SJCRH30 (cell line): ENCODE results near the gene CARD9. TPM values are rescaled to one million over a fixed set of nuclear protein-coding genes. Genes with fewer than 3 reads are reported as not detected.

Experiments used
- DNase-seq, 2 experiments: peaks; one replicate each; pipeline ENCODE4 v3.0.0-alpha.2; 2015 to 2020
- H3K27ac ChIP-seq: fragments of 250-450 bp; sonication (Bioruptor Pico); 2 replicates; pipeline ENCODE4 v1.5.1; 2020; ENCODE audit warnings: mild to moderate bottlenecking, moderate library complexity
- H3K27me3 ChIP-seq: fragments of 250-450 bp; sonication (Bioruptor Pico); 2 replicates; pipeline ENCODE4 v1.5.1; 2020; ENCODE audit warnings: mild to moderate bottlenecking, moderate library complexity
- H3K36me3 ChIP-seq: fragments of 250-450 bp; sonication (Bioruptor Pico); 2 replicates; pipeline ENCODE4 v1.5.1; 2020; ENCODE audit warnings: mild to moderate bottlenecking, moderate library complexity
- H3K4me1 ChIP-seq: fragments of 250-450 bp; sonication (Bioruptor Pico); 2 replicates; pipeline ENCODE4 v1.5.1; 2020; ENCODE audit warnings: mild to moderate bottlenecking, moderate library complexity
- H3K4me3 ChIP-seq: fragments of 250-450 bp; sonication (Bioruptor Pico); 2 replicates; pipeline ENCODE4 v1.5.1; 2020; ENCODE audit warnings: mild to moderate bottlenecking, moderate library complexity
- H3K9me3 ChIP-seq: fragments of 250-450 bp; sonication (Bioruptor Pico); replicated peaks from 2 replicates; pipeline ENCODE4 v1.5.1; 2020; ENCODE audit warnings: mild to moderate bottlenecking, moderate library complexity
- total RNA-seq: library from RNA; depleted of rRNA; stranded (reverse); fragments of >200 nt; shearing (Covaris generic); gene quantifications from 2 replicates; pipeline ENCODE4 v1.2.3, GENCODE V29; 2014

Gene CARD9
- total RNA-seq, 1 experiment from 2014 or later = 11.8 TPM

DNA sequence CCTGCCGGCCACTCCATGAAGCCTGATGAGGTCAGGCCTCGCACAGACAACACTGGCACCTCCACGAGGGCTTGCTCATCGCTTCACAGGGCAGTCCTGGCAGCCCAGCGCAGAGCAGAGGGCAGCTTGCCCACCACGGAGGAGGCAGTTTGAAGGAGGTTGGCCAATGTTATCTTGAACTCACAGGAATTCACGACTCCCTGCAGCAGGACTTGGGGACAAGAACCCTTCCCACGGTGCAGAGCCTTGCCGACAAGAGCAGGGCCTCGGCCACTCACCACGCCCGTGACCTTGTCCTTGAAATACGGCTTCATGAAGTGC lies 21.5 kb upstream of the CARD9 start:
- H3K4me3 ChIP-seq = no peak overlapping the region
- H3K4me1 ChIP-seq = peaks cover 4% of the 10 kb centered on the region; the same call in 1 of the 2 replicates
- no peaks in the 10 kb centered on the region for H3K9me3 ChIP-seq
- no peak overlapping the region for H3K27ac ChIP-seq
- H3K27me3 ChIP-seq = no peaks in the 10 kb centered on the region
- no peak for DNase-seq
- H3K36me3 ChIP-seq = peaks cover 31% of the 10 kb centered on the region

DNA sequence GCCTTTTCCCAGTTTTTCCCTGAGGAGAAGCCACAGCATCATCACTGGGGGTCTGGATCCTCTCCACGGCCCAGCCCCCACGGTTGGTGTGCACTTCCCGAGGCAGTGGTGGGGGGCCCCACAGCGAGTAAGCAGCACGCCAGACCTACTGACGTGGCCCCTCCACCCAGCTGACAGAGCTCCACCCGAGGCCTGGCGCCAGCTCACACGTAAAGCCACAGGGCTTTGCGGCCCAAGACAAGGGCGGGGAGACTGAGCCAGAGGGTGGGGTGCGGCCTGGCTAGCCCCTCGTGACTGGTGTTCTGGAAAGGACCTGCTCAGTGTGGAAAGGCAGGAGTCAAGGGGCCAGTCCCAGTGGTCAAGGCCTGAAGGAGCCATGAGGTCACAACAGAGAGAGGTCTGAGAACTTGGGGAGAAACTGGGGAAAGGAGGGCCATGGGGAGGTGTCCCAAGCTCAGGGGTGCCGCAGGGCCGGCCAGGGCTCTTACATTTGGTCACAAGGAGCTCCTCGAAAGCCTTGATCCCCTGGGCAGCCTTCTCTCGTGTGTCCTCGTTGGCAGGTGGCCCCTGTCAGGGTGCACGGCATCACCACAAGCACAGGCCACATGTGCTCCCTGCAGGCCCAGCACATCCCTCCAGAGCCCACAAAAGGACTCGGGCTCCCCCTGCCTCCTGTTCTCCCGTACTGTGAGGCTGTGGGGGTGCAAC lies 21.0 kb upstream of the CARD9 start:
- H3K4me3 ChIP-seq = no peak overlapping the region
- no peaks in the 10 kb centered on the region for H3K27me3 ChIP-seq
- no peak overlapping the region for H3K27ac ChIP-seq
- H3K4me1 ChIP-seq = peaks cover 4% of the 10 kb centered on the region; the same call in 1 of the 2 replicates
- H3K9me3 ChIP-seq = no peaks in the 10 kb centered on the region
- no peak for DNase-seq
- peaks cover 36% of the 10 kb centered on the region for H3K36me3 ChIP-seq

DNA sequence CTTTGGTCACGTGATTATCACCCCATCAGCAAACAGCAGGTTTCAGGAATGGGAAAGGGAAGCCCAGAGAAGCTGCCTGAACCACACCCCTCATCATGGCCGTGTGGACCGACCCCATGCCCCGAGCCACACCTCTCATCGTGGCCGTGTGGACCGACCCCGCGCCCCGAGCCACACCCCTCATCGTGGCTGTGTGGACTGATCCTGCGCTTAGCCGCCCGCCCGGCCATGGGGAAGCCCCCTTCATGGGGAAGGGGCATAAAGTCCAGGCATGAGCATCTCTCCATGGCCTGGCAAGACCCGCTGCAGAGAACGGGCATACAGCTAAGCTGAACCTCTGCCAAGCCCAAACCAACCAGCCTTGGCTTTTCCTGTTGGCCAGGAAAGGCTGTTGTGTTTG lies 20.1 kb upstream of the CARD9 start:
- no peak overlapping the region for H3K27ac ChIP-seq
- no peak for DNase-seq

DNA sequence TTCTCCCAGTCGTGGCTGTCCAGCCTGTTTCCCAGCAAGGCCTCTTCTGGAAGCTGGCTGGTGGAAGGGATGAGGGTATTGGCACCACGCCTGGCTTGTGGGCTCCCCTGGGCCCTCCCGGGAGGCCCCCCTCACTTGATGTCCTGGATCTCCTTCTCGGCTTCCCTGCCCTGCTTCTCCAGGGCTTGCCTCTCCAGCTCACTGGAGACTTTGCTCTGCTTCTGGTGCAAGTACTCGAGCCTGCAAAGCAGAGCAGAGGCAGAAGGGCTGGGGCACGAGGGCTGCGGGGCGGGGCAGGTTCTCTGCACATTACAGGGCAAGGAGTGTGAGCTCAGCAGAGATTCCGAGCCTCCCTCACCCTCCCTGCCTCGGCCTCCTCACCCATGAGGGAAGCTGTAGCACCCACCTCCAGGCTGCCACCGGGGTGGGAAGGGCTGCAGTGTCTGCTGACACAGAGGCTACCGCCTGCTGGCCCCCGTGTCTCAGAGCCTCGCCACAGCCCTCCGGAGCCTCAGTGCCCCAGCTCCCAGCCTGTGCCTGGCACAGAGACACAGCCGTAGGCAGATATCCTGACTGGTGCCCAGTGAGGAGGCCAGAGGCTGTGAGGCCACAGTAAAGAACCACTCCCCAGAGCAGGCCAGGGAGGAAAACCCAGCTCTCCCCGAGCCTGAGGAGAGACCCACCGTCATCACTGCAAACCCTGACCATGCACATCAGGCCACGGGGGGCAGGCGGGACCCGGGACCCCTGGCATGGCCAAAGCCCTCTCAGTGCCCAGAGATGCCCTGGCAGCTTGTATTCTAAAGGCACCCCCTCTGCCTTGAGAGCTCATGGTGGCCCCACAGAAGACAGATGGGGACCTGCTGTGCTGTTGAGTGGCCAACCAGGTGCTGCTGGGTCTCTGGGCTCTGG lies 19.3 kb upstream of the CARD9 start:
- no peak for DNase-seq
- Histone ChIP-seq H3K4me3 (no peak overlapping the region), H3K36me3 (peaks cover 47% of the 10 kb centered on the region), H3K27me3 (no peaks in the 10 kb centered on the region), H3K27ac (no peak overlapping the region), H3K4me1 (no peaks in the 10 kb centered on the region), H3K9me3 (no peaks in the 10 kb centered on the region)

More for the DNA sequence above, 20.1 kb upstream of the CARD9 start:
- Histone ChIP-seq H3K9me3 (no peaks in the 10 kb centered on the region), H3K36me3 (peaks cover 44% of the 10 kb centered on the region), H3K4me3 (no peak overlapping the region), H3K4me1 (no peaks in the 10 kb centered on the region; the same call in 1 of the 2 replicates), H3K27me3 (no peaks in the 10 kb centered on the region)

DNA sequence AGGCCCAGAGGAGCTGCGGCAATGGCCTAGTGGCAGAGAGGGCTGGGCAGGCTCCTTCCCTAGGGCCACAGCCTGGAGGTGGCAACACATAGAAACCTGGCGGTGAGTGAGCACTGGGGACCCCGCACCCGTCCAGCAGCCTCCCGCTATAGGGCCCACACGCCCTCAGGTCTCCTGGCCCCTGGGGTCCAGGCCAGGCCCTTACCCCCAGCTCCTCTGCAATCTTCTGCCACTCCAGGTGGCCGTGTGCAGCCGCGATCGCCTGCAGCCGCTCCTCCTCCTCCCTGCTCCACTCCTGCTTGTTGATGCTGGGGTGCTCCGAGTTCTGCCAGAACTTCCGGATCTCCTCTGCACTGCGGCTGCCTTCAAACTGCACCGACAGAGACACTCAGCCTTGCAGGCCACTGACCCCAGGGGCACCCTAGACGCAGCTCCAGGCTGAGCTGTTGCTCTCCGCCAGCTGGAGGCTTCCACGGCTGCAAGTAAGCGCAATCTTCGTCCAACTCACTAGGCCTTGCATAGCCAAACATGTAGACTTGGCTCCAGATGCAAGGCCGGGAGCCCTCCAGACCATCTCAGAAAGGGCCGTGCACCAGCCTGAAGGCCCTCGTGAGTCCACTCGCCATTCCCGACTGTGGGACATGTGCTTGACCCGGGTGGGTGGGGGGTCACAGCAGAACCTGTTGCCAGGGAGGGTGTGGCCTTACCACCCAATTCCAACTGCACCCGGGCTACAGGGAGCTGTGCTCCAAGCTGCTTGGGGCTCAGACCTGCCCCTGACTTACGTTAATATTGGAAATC lies 18.5 kb upstream of the CARD9 start:
- no peaks in the 10 kb centered on the region for H3K9me3 ChIP-seq
- H3K27me3 ChIP-seq = no peaks in the 10 kb centered on the region
- H3K36me3 ChIP-seq = peaks cover 54% of the 10 kb centered on the region

DNA sequence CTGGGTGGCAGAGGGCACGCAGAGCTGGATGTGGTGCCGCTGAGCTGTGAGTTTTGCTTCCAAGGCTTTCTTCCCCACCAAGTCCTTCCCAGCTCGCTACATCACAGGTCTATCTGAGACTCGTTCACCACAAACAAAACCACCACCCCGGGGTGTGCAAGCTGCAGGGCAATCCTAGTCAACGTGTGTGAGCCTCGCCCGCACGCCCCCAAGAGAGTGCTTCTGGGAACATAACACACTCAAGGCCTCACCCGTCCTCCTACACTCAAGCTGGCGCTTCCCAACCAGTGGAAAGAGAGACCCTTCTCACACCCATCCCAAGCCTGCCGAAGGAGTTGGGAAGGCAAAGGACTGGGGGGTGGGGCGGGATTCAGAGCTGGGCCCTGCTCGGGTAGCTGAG lies 15.9 kb upstream of the CARD9 start:
- H3K27me3 ChIP-seq = no peaks in the 10 kb centered on the region
- H3K4me3 ChIP-seq = no peak overlapping the region
- peaks cover 55% of the 10 kb centered on the region for H3K36me3 ChIP-seq
- no peak overlapping the region for H3K27ac ChIP-seq
- H3K4me1 ChIP-seq = no peaks in the 10 kb centered on the region
- no peaks in the 10 kb centered on the region for H3K9me3 ChIP-seq
- DNase-seq = no peak

More for the DNA sequence above, 18.5 kb upstream of the CARD9 start:
- H3K4me1 ChIP-seq = no peaks in the 10 kb centered on the region
- DNase-seq = no peak
- no peak overlapping the region for H3K27ac ChIP-seq
- H3K4me3 ChIP-seq = no peak overlapping the region

DNA sequence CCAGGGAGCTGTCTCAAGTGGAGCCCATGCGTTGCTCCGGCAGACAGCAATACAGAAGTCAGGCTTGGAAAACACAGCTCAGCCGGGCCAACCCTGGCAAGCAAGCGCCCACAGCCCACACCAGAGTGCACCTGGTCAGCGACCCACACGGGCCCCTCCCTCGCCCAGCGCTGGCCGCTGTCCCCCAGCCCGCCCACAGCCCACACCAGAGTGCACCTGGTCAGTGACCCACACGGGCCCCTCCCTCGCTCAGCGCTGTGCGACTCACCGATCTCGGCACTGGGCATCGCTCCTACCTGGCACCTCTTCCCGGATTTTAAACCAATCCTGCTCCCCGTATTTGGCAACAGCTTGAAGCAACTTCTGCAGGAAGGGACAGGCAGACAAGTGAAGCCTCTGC lies 13.7 kb upstream of the CARD9 start:
- Histone ChIP-seq H3K36me3 (peaks cover 57% of the 10 kb centered on the region), H3K27ac (no peak overlapping the region)
- DNase-seq = no peak

DNA sequence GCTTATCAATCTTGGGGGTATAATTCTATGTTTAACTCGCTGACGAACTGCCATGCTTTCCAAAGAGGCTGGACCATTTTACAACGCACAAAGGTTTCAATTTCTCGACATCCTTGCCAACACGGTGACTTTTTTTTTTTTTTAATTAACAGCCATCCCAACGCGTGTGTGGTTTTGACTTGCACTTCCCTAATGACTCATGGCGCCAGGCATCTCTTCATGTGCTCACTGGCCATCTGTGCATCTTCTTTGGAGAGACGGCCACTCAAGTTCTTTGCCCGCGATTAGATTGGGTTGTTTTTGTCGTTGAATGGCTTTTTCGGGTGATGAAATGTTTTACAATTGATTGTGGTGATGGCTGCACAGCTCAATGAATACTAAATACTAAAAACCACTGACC lies 12.5 kb upstream of the CARD9 start:
- H3K36me3 ChIP-seq = peaks cover 59% of the 10 kb centered on the region
- no peaks in the 10 kb centered on the region for H3K9me3 ChIP-seq
- no peak overlapping the region for H3K4me3 ChIP-seq
- no peak for DNase-seq
- H3K4me1 ChIP-seq = no peaks in the 10 kb centered on the region
- no peak overlapping the region for H3K27ac ChIP-seq
- no peaks in the 10 kb centered on the region for H3K27me3 ChIP-seq

More for the DNA sequence above, 13.7 kb upstream of the CARD9 start:
- no peak overlapping the region for H3K4me3 ChIP-seq
- no peaks in the 10 kb centered on the region for H3K4me1 ChIP-seq
- H3K9me3 ChIP-seq = no peaks in the 10 kb centered on the region
- H3K27me3 ChIP-seq = no peaks in the 10 kb centered on the region

DNA sequence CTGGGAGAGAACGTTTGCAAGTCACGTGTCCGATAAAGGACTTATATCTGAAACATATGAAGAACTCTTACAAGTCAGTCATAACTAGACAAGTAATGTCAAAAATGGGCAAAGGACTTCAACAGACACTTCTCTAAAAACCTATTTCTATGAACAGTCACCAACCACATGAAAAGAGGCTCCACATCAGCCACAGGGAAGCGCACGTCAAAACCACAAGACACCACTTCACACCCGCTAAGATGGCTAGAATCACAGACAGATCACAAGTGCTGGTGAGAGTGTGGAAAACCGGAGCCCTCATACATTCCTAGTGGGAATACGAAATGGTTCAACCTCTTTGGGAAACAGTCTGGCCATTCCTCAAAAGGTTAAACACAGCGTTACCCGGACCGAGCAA lies 11.5 kb upstream of the CARD9 start:
- Histone ChIP-seq H3K4me3 (no peak overlapping the region), H3K36me3 (peaks cover 58% of the 10 kb centered on the region), H3K27me3 (no peaks in the 10 kb centered on the region), H3K4me1 (no peaks in the 10 kb centered on the region), H3K27ac (no peak overlapping the region), H3K9me3 (no peaks in the 10 kb centered on the region)
- no peak for DNase-seq

DNA sequence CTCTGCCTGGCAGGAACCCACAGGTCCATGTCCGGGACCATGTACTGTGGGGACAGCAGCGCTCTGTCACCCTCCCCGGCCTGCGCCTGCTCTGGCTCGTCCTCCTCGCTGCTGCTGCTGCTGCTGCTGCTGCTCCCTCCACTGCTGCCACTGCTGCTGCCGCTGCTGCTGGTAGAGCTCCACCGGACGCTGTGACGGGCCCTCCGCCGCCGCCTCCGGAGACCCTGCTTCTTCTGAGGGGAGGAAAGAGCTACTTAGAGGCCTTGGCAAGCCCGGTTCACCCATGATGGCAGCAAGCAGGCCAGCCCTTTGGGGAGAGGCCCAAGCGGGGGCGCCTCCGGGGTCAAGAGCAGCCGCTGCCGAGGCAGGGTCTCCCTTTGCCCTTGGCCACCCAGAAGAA lies 10.0 kb upstream of the CARD9 start:
- Histone ChIP-seq H3K4me3 (no peak overlapping the region), H3K4me1 (no peaks in the 10 kb centered on the region), H3K9me3 (no peaks in the 10 kb centered on the region), H3K36me3 (peaks cover 44% of the 10 kb centered on the region), H3K27ac (no peak overlapping the region), H3K27me3 (no peaks in the 10 kb centered on the region)
- DNase-seq = no peak

DNA sequence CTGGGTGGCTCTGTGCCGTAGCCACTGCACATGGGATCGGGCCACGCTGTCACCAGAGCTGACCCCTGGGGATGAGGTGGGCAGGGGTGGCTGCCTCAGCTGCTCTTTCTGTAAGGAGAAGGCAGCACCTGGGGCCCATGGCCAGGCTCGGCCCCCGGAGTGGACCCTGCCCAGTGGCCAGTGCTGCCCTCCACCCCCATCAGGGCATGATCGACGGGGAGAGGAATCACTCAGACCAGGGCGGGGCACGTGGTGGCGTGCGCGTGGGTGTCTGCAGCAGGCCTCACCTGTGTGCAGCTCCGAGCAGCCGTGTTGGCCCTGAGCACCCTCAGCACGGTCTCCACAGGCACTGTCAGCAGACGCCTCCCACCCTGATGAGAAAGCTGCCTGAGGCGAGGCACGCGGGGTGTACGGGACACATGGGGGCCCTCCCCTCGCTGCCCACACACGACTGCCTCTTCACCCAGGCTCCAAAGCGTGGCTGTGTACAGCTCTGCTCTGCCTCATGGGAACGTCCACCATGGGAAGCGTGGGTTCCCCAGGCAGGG lies 8.6 kb upstream of the CARD9 start:
- Histone ChIP-seq H3K4me3 (no peak overlapping the region), H3K27ac (no peak overlapping the region), H3K27me3 (no peaks in the 10 kb centered on the region), H3K4me1 (no peaks in the 10 kb centered on the region), H3K36me3 (peaks cover 35% of the 10 kb centered on the region), H3K9me3 (no peaks in the 10 kb centered on the region)
- no peak for DNase-seq

DNA sequence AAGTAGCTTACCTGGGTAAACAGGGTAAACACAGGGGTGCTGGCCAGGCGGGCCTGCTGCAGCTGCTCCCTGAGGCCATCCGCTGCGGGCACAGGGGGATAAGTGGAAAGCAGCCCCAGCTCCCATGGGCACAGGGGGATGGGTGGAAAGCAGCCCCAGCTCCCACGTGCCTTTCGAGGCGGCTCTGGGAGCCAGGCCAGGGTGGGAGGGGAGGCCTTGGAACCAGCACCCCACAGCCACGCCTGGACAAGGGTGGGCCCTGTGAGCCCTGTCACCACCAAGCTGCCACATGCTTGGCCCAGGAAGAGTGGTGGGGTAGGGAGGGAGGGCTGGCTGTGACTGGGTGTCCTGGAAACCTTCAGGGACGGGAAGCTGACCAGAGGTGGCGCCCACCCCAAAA lies 7.8 kb upstream of the CARD9 start:
- Histone ChIP-seq H3K27ac (no peak overlapping the region), H3K4me1 (no peaks in the 10 kb centered on the region), H3K36me3 (peaks cover 29% of the 10 kb centered on the region), H3K27me3 (no peaks in the 10 kb centered on the region), H3K9me3 (no peaks in the 10 kb centered on the region), H3K4me3 (no peak overlapping the region)
- no peak for DNase-seq

DNA sequence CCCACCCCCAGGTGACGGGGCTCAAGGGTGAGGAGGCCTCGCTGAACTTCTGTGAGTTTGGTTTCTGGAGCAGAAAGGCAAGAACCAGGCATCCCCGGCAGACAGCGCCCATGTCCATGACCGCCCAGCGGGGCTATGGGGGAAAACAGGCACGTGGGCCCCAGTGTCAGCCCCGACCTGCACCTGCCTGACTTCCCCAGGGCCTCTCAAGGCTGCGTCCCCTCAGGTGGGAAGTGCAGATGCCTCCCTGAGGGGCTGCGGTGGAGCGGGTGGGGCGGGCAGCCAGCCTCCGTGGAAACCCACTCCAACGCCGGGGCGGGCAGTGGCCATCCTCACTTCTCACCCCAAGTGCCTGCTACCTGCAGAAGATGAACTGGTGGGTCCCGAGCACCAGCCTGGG lies 6.9 kb upstream of the CARD9 start:
- H3K9me3 ChIP-seq = no peaks in the 10 kb centered on the region
- no peaks in the 10 kb centered on the region for H3K27me3 ChIP-seq
- peaks cover 22% of the 10 kb centered on the region for H3K36me3 ChIP-seq
- DNase-seq = no peak
- no peaks in the 10 kb centered on the region for H3K4me1 ChIP-seq
- no peak overlapping the region for H3K27ac ChIP-seq
- H3K4me3 ChIP-seq = no peak overlapping the region

DNA sequence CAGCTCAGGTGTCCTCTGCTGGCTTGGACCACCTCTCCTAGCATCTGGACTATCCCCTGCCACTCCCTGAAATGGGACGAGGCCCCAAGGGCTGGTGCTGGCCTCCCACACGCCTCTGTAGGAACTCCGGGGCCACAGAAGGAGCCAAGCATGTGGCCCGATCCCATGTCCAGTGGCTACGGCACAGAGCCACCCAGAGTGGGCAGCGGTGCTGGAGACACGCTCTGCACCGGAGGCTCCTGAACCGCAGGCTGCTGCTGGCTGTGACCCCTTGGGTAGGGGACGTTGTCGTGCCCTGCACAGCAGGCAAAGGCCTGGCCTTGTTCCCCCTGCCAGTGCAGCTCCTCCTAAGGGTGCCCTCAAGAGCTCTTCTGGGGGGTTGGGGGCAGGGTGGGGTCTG lies 6.4 kb upstream of the CARD9 start:
- peaks cover 22% of the 10 kb centered on the region for H3K36me3 ChIP-seq
- no peaks in the 10 kb centered on the region for H3K9me3 ChIP-seq
- H3K27me3 ChIP-seq = no peaks in the 10 kb centered on the region
- H3K27ac ChIP-seq = no peak overlapping the region
- H3K4me3 ChIP-seq = no peak overlapping the region
- no peaks in the 10 kb centered on the region for H3K4me1 ChIP-seq
- DNase-seq = no peak

DNA sequence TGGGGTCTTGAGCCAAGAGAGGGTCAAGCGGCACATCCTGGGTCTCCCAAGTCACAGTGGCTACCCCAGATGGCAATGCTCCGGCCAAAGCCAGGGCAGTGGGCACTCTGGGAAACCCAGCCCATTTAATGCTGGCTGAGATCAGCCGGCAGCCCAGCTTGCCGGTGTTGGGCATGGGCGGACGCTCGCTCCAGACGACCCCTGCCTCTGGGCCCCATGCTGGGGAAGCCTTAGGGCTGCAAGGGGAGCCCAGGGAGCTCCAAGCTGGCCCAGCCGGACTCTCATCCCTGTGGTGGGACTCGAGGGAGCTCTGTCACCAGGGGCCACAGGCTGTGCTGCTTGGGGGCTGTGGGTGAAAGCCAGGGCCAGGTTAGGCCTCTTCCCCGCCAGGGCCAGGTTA lies 5.9 kb upstream of the CARD9 start:
- DNase-seq = no peak
- Histone ChIP-seq H3K27ac (no peak overlapping the region), H3K4me1 (no peaks in the 10 kb centered on the region), H3K9me3 (no peaks in the 10 kb centered on the region), H3K27me3 (no peaks in the 10 kb centered on the region), H3K4me3 (no peak overlapping the region), H3K36me3 (peaks cover 22% of the 10 kb centered on the region)
